CD4-positive, alpha-beta T cell (primary cell): Measurements from ENCODE around the gene COL23A1. TPM values are rescaled to one million over a fixed set of nuclear protein-coding genes. Genes with fewer than 3 reads are reported as not detected.

Experiments used
- ATAC-seq: fragments of 200-7000 bp; cut with Tn5 transposase; one replicate; pipeline ENCODE4 v1.10.0; 2022; ENCODE audit warnings: mild to moderate bottlenecking; ENCODE audit not compliant: poor library complexity
- CTCF ChIA-PET: fragments of 350-600 bp; sonication (Branson Sonifier 250); formaldehyde crosslinking; loops from one replicate; lab custom pipeline; 2021; ENCODE audit warnings: antibody characterized with exemption, inconsistent platforms; lab: Charles Lee
- POLR2A ChIA-PET: fragments of 350-600 bp; sonication (Branson Sonifier 250); formaldehyde crosslinking; loops from one replicate; lab custom pipeline; 2021; ENCODE audit warnings: antibody characterized with exemption, inconsistent platforms; lab: Charles Lee
- DNase-seq, 14 experiments: peaks; one replicate each; pipeline ENCODE4 v3.0.0-alpha.2; 2013 to 2020; ENCODE audit warnings: mixed read lengths in 2 of 14
- H3K27ac ChIP-seq, 2 donors: one replicate each; pipeline versions ENCODE4 v1.5.1 to v1.7.0; 2013; ENCODE audit warnings: low read length in 2 of 2, low read depth in 1 of 2, mild to moderate bottlenecking in 1 of 2
- H3K27me3 ChIP-seq, 2 experiments: 1 replicate in 1 of 2; 2 replicates in 1 of 2; pipeline versions ENCODE4 v1.6.1 to v1.7.0; 2013; ENCODE audit warnings: low read length in 2 of 2, control low read depth in 1 of 2, mild to moderate bottlenecking in 1 of 2, moderate library complexity in 1 of 2; ENCODE audit not compliant: insufficient read depth in 2 of 2, control insufficient read depth in 1 of 2
- H3K36me3 ChIP-seq: one replicate; pipeline ENCODE4 v1.6.1; 2013; ENCODE audit warnings: low read length, control low read depth; ENCODE audit not compliant: insufficient read depth
- H3K4me1 ChIP-seq: one replicate; pipeline ENCODE4 v1.6.1; 2013; ENCODE audit warnings: low read length, control low read depth; ENCODE audit not compliant: insufficient read depth
- H3K4me3 ChIP-seq: one replicate; pipeline ENCODE4 v1.5.1; 2013; ENCODE audit warnings: mild to moderate bottlenecking, low read length, moderate library complexity
- H3K9me3 ChIP-seq, 2 experiments: 1 replicate in 1 of 2; 2 replicates in 1 of 2; pipeline versions ENCODE4 v1.6.1 to v1.7.0; 2013; ENCODE audit warnings: low read length in 2 of 2, mild to moderate bottlenecking in 2 of 2, control low read depth in 1 of 2, moderate library complexity in 1 of 2; ENCODE audit not compliant: control insufficient read depth in 1 of 2, insufficient read depth in 1 of 2
- H3K27ac Mint-ChIP-seq: one replicate; pipeline ENCODE4 v1.8.0; 2020; ENCODE audit warnings: mixed read lengths
- H3K27me3 Mint-ChIP-seq: one replicate; pipeline ENCODE4 v1.8.0; 2021; ENCODE audit warnings: mixed read lengths
- H3K36me3 Mint-ChIP-seq: one replicate; pipeline ENCODE4 v1.8.0; 2021; ENCODE audit warnings: low read depth, mixed read lengths
- H3K4me1 Mint-ChIP-seq: one replicate; pipeline ENCODE4 v1.8.0; 2021; ENCODE audit warnings: low read depth, mixed read lengths
- H3K4me3 Mint-ChIP-seq: one replicate; pipeline ENCODE4 v1.8.0; 2020; ENCODE audit warnings: mild to moderate bottlenecking, mixed read lengths
- H3K9me3 Mint-ChIP-seq: one replicate; pipeline ENCODE4 v1.8.0; 2020; ENCODE audit warnings: mixed read lengths
- CTCF ChIP-seq: fragments of 200-600 bp; IDR thresholded peaks from one replicate; pipeline ENCODE4 v1.8.0; 2022; ENCODE audit warnings: antibody characterized with exemption, mild to moderate bottlenecking
- intact Hi-C, 2 experiments: fragments of 100-400 bp; cut with DNase I in 1 of 2; cut with micrococcal nuclease in 1 of 2; formaldehyde crosslinking; loops; one replicate each; pipeline versions ENCODE4 v1.15.1 to v1.9.0; 2023 to 2025; cut with DNase I, micrococcal nuclease
- total RNA-seq, 174 experiments: library from RNA in 2 of 174; stranded (reverse) in 2 of 174; gene quantifications; one replicate each; pipeline ENCODE4 v1.2.3 and lab custom pipeline; 2021 to 2026

COL23A1 gene
- total RNA-seq, 2 experiments from 2014 or later, result not detected

DNA sequence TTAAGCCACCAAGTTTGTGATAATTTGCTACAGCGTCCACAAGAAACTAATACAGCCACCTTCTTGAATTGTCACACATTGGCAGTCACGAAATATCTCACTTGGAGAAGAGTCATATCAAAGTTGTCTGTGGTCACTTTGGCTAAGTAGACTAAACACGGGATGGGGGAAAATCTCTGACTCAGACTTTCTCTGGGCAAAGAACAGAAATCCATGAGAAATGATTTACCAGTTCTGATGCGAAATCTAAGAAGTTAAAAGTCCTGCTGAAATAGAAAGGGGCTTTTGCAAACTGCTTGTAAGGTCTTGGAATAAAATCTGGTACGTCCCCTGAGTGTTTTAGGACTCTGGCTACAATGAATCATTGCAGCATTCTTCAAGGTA is 158.4 kb downstream of the COL23A1 start:
- DNase-seq (no peak), ATAC-seq (no peak)
- no peak for TF ChIP-seq CTCF
- Mint-ChIP-seq H3K9me3 (no peaks in the 10 kb centered on the region), H3K4me3 (no peak overlapping the region), H3K27me3 (no peaks in the 10 kb centered on the region), H3K36me3 (no peaks in the 10 kb centered on the region), H3K4me1 (no peaks in the 10 kb centered on the region), H3K27ac (no peak overlapping the region)
- Histone ChIP-seq H3K9me3 (peaks cover 0 to 8% of the 10 kb centered on the region in 2 experiments), H3K27ac (no peak overlapping the region), H3K36me3 (no peaks in the 10 kb centered on the region), H3K4me1 (no peaks in the 10 kb centered on the region), H3K27me3 (no peaks in the 10 kb centered on the region), H3K4me3 (no peak overlapping the region)
- intact Hi-C loops, result no loop called here
- ChIA-PET POLR2A (no interaction called here), CTCF (no interaction called here)

DNA sequence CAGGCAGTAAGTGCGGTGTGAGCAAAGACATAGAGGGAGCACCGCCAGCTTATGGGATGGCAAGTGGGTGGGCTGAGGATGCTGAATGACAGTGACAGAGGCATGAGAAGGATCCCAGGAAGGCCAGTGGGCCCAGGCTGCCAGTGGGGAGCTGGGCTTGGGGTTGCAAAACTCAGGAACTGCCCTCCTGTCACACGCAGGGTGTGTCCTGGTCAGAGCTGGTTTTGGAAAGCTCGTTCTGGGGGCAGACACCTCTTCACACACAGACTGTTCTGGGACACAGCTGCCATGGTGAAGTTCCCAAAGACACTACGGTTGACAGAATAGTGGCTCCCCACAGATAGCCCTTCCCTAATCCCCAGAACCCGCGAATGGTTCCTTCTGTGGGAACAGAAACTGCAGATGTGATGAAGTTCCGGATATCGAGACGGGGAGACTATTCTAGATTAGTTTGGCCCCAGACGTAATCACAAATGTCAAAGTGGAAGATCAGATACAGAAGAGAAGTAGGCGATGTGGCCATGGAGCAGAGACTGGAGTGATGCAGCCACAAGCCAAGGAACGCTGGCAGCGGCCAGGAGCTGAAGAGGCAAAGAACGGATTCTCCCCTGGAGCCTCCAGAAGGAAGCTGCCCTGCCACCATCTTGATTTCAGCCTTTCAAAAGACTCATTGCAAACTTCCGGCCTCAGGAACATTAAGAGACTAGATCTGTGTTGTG is 159.0 kb downstream of the COL23A1 start:
- no peak overlapping the region for H3K4me3 ChIP-seq
- DNase-seq, result no peak
- peaks cover 0 to 8% of the 10 kb centered on the region in 2 experiments for H3K9me3 ChIP-seq
- H3K27me3 Mint-ChIP-seq, result no peaks in the 10 kb centered on the region
- no peak overlapping the region for H3K27ac Mint-ChIP-seq
- no peaks in the 10 kb centered on the region for H3K9me3 Mint-ChIP-seq
- H3K36me3 Mint-ChIP-seq, result no peaks in the 10 kb centered on the region
- no peaks in the 10 kb centered on the region for H3K27me3 ChIP-seq
- H3K27ac ChIP-seq, result no peak overlapping the region
- intact Hi-C loops, result no loop called here
- no peaks in the 10 kb centered on the region for H3K4me1 Mint-ChIP-seq
- ChIA-PET POLR2A (no interaction called here), CTCF (no interaction called here)
- no peak for TF ChIP-seq CTCF
- no peaks in the 10 kb centered on the region for H3K4me1 ChIP-seq
- H3K36me3 ChIP-seq, result no peaks in the 10 kb centered on the region
- no peak for ATAC-seq
- H3K4me3 Mint-ChIP-seq, result no peak overlapping the region

GRCh38 chr5:178430186-178431062 is 159.8 kb downstream of the COL23A1 start:
- no peaks in the 10 kb centered on the region for H3K9me3 Mint-ChIP-seq
- intact Hi-C loops, result no loop called here
- H3K9me3 ChIP-seq, result peaks cover 0 to 8% of the 10 kb centered on the region in 2 experiments

More at GRCh38 chr5:178430186-178431062, 159.8 kb downstream of the COL23A1 start:
- Histone ChIP-seq H3K4me3 (no peak overlapping the region), H3K4me1 (no peaks in the 10 kb centered on the region), H3K27me3 (no peaks in the 10 kb centered on the region), H3K36me3 (no peaks in the 10 kb centered on the region), H3K27ac (no peak overlapping the region)
- DNase-seq (no peak), ATAC-seq (no peak)
- Mint-ChIP-seq H3K4me3 (no peak overlapping the region), H3K27ac (no peak overlapping the region), H3K36me3 (no peaks in the 10 kb centered on the region), H3K27me3 (no peaks in the 10 kb centered on the region), H3K4me1 (no peaks in the 10 kb centered on the region)
- POLR2A ChIA-PET, result no interaction called here
- TF ChIP-seq CTCF, result no peak
- CTCF ChIA-PET, result no interaction called here
